ENCODE measurements around the gene MCM6.
"Not testable (repeated sequence)": the region's sequence is repeated elsewhere in the genome, so short reads cannot be mapped to it uniquely, and the experiment has no call there.

MCM6 gene

GRCh38 chr2:135798275-135798705 lies 78.0 kb downstream of the MCM6 start (continued):
- no peak for TF ChIP-seq BACH2 (CRISPR knock-in tag; IDR thresholded peaks at IDR 0.05; ENCODE audit: borderline replicate concordance)
- TF ChIP-seq CSDC2 (CRISPR knock-in tag; IDR thresholded peaks at IDR 0.05), result no peak
- no peak for TF ChIP-seq PPARA (CRISPR knock-in tag; IDR thresholded peaks at IDR 0.05; ENCODE audit: borderline replicate concordance)

DNA sequence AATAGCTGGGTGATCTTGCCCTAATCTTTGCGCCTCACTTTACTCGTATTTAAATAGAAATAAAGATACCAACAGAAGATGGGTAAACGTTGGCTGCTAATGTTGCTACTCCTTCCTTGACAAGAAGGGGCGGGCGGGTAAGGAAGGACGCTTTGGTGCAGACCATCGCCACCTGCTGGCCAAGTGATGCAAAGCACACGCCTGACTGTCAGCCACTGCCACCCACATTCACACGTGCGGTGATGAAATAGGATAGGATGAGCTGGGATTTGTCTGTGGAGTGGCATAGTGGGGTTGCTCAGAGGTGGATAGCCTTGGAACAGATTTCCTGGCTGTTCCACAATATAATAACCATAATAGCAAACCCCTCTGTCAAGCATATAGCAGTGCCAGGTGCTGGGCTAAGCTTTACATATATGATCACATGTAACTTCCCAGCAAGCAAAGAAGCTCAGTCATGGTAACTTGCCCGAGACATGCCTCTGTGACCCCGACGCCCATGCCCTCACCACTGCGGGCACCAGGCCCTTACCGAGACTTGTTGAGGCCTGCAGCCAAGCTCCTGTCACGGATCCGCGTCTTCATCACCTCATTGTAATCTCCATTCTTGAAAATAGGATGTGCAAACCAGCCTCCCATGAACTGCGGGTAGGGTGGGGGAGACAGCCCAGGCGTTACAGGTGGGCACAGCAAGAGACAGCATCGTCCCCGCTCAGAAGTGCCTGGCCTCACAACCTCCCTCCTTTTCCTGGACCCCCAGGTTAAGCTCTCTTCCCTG lies 78.6 kb downstream of the MCM6 start:
- peak; percentile 97 for ATAC-seq
- TF ChIP-seq RARB (CRISPR knock-in tag; IDR thresholded peaks at IDR 0.05), result no peak
- no peak for TF ChIP-seq ZC3H10 (CRISPR knock-in tag; IDR thresholded peaks at IDR 0.05)
- TF ChIP-seq ESRRG (CRISPR knock-in tag; IDR thresholded peaks at IDR 0.05), result no peak
- TF ChIP-seq, protein P1, sequence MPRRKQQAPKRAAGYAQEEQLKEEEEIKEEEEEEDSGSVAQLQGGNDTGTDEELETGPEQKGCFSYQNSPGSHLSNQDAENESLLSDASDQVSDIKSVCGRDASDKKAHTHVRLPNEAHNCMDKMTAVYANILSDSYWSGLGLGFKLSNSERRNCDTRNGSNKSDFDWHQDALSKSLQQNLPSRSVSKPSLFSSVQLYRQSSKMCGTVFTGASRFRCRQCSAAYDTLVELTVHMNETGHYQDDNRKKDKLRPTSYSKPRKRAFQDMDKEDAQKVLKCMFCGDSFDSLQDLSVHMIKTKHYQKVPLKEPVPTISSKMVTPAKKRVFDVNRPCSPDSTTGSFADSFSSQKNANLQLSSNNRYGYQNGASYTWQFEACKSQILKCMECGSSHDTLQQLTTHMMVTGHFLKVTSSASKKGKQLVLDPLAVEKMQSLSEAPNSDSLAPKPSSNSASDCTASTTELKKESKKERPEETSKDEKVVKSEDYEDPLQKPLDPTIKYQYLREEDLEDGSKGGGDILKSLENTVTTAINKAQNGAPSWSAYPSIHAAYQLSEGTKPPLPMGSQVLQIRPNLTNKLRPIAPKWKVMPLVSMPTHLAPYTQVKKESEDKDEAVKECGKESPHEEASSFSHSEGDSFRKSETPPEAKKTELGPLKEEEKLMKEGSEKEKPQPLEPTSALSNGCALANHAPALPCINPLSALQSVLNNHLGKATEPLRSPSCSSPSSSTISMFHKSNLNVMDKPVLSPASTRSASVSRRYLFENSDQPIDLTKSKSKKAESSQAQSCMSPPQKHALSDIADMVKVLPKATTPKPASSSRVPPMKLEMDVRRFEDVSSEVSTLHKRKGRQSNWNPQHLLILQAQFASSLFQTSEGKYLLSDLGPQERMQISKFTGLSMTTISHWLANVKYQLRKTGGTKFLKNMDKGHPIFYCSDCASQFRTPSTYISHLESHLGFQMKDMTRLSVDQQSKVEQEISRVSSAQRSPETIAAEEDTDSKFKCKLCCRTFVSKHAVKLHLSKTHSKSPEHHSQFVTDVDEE (CRISPR knock-in tag; IDR thresholded peaks at IDR 0.05), result no peak
- TF ChIP-seq CREB5 (CRISPR knock-in tag; IDR thresholded peaks at IDR 0.05; ENCODE audit: low read depth), result no peak
- no peak for TF ChIP-seq ZNF8 (CRISPR knock-in tag; IDR thresholded peaks at IDR 0.05)
- TF ChIP-seq CSDC2 (CRISPR knock-in tag; IDR thresholded peaks at IDR 0.05), result no peak
- no peak for TF ChIP-seq ZNF70 (CRISPR knock-in tag; IDR thresholded peaks at IDR 0.05)
- no peak for TF ChIP-seq SNAI2 (CRISPR knock-in tag; IDR thresholded peaks at IDR 0.05)
- TF ChIP-seq, protein P2, sequence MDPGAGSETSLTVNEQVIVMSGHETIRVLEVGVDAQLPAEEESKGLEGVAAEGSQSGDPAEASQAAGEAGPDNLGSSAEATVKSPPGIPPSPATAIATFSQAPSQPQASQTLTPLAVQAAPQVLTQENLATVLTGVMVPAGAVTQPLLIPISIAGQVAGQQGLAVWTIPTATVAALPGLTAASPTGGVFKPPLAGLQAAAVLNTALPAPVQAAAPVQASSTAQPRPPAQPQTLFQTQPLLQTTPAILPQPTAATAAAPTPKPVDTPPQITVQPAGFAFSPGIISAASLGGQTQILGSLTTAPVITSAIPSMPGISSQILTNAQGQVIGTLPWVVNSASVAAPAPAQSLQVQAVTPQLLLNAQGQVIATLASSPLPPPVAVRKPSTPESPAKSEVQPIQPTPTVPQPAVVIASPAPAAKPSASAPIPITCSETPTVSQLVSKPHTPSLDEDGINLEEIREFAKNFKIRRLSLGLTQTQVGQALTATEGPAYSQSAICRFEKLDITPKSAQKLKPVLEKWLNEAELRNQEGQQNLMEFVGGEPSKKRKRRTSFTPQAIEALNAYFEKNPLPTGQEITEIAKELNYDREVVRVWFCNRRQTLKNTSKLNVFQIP (CRISPR knock-in tag; IDR thresholded peaks at IDR 0.05; ENCODE audit: borderline replicate concordance, low read depth), result no peak
- no peak for TF ChIP-seq TOX (CRISPR knock-in tag; IDR thresholded peaks at IDR 0.05; ENCODE audit: borderline replicate concordance)
- no peak for TF ChIP-seq ZFP30 (CRISPR knock-in tag; IDR thresholded peaks at IDR 0.05)
- no peak for TF ChIP-seq PPARA (CRISPR knock-in tag; IDR thresholded peaks at IDR 0.05; ENCODE audit: borderline replicate concordance)
- no peak for TF ChIP-seq GLIS3 (CRISPR knock-in tag; IDR thresholded peaks at IDR 0.05)
- no peak for TF ChIP-seq ZFP3 (CRISPR knock-in tag; IDR thresholded peaks at IDR 0.05)
- TF ChIP-seq BACH2 (CRISPR knock-in tag; IDR thresholded peaks at IDR 0.05; ENCODE audit: borderline replicate concordance), result no peak
- TF ChIP-seq ISL1 (CRISPR knock-in tag; IDR thresholded peaks at IDR 0.05), result no peak
- TF ChIP-seq, protein P3, sequence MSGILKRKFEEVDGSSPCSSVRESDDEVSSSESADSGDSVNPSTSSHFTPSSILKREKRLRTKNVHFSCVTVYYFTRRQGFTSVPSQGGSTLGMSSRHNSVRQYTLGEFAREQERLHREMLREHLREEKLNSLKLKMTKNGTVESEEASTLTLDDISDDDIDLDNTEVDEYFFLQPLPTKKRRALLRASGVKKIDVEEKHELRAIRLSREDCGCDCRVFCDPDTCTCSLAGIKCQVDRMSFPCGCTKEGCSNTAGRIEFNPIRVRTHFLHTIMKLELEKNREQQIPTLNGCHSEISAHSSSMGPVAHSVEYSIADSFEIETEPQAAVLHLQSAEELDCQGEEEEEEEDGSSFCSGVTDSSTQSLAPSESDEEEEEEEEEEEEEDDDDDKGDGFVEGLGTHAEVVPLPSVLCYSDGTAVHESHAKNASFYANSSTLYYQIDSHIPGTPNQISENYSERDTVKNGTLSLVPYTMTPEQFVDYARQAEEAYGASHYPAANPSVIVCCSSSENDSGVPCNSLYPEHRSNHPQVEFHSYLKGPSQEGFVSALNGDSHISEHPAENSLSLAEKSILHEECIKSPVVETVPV (CRISPR knock-in tag; IDR thresholded peaks at IDR 0.05), result no peak

DNA sequence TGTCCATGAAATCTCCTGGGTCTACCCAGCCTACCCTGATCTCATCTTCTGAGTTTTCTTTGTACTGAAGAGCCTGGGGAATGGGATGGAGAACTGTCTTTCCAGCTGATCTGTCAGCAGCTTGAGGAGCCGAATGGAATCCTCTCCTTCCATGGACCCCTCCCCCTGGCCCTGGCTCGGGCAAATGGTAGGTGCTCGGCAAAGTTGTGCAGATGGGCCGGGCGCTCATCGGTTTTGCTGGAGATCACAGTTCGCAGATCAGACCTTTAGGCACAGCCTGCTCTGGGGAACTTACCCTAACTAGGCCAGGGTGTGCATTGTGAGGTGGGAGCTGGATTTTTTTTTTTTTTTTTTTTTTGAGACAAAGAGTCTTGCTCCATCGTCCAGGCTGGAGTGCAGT lies 79.6 kb downstream of the MCM6 start:
- TF ChIP-seq TCF4 (CRISPR knock-in tag; IDR thresholded peaks at IDR 0.05; ENCODE audit: borderline replicate concordance), result no peak
- no peak for ATAC-seq

- ATAC-seq, result not testable (repeated sequence)
Observed at GRCh38 chr2:135795641-135796040, 80.6 kb downstream of the MCM6 start.
